ENCODE results near the gene GLIS1. TPM values are rescaled to one million over a fixed set of nuclear protein-coding genes. Genes with fewer than 3 reads are reported as not detected.

Gene GLIS1
- total and polyA plus RNA-seq, 2 of the 8 experiments (the other 6 are each of a cell fraction or from before 2014, with no cell fraction given), result 0.15 to 0.22 TPM

DNA sequence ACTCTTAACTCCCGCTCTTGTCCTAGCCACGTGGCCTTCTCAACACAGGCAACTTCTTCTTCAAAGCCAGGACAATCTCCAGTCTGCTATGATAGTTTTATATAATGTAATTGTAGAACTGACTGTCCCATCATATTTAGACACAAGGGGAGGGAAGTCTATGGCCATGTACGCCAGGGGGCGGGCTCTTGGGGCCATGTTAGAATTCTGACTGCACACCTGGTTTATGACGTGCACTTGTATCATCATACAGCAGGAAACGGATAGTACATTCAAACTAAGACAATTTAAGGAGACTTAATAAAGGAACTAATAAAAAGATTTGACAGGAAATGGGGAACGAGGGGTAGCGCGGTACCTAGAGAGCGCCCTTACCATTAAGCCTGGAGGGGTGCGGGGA, 258.3 kb downstream of the GLIS1 start (continued):
- TF ChIP-seq RNF2 (IDR thresholded peaks at IDR 0.05; ENCODE audit: borderline replicate concordance, low read depth, low read length, missing control alignments, poor library complexity, severe bottlenecking), result no peak
- no peak for TF ChIP-seq POLR2AphosphoS5 (IDR thresholded peaks at IDR 0.05; ENCODE audit: low read depth, low read length)
- TF ChIP-seq ZNF274 (IDR thresholded peaks at IDR 0.05; ENCODE audit: borderline replicate concordance, extremely low read depth, low read length), result no peak
- no peak for TF ChIP-seq SP2 (IDR thresholded peaks at IDR 0.05; ENCODE audit: low read length)

All from H1 (cell line).